HG03521 (cell line): ENCODE results near the gene CAMSAP1.

Experiments used
- ATAC-seq: cut with Tn5 transposase; IDR thresholded peaks from one replicate; pipeline ENCODE4 v1.9.1; 2021; ENCODE audit warnings: mild to moderate bottlenecking, moderate library complexity; ENCODE audit not compliant: unreplicated experiment

Gene CAMSAP1

DNA sequence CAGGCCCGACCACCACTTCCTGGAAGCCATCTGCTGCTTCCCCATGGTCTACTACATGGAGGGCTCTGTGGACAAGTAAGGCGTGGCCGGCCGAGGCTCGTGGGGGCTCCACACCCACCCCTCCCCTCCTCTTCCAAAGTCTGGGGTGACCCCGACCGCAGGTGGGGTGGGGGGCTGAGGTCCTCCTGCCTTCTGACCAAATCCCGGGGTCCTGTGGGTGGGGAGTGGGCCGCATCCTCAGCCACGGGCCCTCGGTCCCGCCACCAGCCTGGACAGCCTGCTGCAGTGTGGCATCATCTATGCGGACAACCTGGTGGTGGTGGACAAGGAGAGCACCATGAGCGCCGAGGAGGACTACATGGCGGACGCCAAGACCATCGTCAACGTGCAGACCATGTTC lies 128.9 kb downstream of the CAMSAP1 start:
- ATAC-seq, result no peak

DNA sequence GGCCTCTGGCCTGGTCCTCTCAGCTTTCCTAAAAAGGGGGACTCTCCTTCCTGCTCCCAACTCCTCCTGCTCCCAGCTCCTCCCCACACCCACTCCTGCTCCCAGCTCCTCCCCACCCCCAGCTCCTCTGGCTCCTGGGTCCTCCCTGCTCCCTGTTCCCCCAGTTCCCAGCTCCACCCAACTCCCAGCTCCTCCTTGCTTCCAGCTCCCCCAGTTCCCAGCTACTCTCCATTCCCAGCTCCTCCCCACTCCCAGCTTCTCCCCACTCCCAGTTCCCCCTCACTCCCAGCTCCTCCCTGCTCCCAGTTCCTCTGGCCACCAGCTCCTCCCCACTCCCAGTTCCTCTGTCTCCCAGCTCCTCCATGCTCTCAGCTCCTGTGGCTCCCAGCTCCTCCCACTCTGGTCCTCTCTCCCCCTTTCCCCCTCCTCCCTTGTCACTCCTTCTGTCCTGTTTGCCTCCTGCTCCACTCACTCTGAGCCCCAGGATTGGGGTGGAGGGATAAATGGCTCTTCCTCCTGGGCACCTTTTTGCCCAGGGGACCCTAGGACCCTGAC lies 129.6 kb downstream of the CAMSAP1 start:
- no peak for ATAC-seq

DNA sequence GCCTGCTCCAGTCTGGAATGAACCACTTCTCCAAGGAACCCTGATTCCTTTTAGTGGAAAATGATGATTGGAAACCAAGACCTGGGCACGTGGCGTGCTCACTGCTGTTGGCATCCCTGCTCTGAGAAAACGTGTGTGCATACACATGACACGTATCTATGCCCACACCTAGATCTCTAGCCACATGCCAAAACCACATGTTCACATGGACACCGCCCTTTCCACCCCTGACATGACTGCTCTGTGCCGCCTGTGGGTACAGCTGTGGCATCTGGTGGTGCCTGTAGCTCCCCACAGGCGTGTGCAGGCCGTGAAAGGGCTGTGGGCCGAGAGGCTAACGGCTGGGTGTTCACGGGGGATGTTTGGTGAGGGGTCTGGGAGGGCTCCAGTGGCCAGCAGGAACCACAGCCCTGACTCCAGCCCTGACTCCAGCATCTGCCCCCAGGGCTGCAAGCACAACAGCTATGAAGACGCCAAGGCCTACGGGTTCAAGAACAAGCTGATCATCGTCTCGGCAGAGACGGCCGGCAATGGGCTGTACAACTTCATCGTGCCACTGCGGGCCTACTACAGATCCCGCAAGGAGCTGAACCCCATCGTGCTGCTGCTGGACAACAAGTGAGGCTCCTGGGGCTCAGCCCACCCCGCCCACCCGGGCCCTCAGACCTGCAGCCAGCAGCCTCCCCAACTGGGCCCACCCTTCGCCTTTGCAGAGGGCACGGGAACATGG lies 130.3 kb downstream of the CAMSAP1 start:
- no peak for ATAC-seq

DNA sequence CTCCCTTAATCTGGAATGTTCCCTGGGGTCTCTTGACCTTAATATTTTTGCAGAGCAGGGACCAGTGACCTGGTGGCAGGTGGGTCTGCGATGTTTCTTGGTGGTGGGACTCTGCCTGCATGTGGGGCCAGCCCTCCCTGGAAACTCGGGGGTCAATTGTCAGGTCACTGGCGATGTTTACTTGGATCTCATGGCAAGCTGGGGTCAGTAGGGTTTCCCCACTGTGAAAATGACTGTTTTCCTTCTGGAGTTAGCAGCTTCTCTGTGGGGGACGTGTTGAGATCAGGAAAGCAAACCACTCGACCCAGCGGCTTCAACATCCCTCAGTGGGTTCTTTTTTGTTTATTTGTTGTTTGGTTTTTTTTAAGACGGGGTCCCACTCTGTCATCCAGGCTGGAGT lies 131.4 kb downstream of the CAMSAP1 start:
- no peak for ATAC-seq

DNA sequence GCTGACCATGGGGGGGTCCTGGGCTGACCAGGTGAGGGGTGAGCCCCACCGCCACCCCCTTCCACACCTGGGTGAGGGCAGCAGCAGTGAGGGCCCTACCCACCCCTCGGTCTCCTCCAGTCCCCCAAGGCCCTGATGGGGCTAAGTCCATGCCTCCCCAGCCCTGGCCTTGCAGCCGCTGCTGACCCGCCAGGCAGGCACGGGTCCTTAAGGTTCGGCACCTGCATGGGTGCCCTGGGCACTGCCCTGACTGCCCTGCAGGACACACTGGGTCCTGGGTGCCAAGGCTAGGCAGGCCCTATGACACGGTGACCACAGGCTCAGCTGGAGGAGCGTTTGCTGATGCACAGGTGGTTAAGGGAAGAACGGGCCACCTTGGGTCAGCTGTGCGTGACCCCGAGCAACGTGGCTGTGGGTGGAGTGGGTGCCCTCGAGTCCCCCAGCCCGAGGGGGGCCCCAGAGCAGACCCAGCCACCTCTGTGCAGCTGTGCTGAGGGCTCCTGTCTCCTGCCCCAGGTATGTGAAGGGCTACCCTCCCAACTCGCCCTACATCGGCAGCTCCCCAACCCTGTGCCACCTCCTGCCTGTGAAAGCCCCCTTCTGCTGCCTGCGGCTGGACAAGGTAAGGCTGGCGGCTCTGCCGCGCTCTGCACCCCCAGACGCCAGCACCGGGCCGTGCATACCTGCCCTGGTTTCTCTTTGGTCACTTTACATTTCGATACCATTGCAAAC lies 132.4 kb downstream of the CAMSAP1 start:
- ATAC-seq, result no peak

DNA sequence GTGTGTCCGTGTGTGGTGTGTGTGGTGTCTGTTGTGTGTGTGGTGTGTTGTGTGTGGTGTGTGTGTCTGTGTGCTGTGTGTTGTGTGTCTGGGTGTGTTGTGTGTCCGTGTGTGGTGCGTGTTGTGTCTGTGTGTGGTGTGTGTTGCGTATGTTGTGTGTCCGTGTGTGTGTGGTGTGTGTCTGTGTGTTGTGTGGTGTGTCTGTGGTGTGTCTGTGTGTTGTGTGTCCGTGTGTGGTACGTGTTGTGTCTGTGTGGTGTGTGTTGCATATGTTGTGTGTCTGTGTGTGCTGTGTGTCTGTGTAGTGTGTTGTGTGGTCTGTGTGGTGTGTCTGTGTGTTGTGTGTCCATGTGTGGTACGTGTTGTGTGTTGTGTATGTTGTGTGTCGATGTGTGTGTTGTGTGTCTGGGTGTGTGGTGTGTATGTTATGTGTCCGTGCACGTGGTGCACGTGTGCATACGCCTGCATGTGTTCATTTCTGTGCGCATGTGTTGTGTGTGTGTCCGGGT lies 133.1 kb downstream of the CAMSAP1 start:
- no peak for ATAC-seq

DNA sequence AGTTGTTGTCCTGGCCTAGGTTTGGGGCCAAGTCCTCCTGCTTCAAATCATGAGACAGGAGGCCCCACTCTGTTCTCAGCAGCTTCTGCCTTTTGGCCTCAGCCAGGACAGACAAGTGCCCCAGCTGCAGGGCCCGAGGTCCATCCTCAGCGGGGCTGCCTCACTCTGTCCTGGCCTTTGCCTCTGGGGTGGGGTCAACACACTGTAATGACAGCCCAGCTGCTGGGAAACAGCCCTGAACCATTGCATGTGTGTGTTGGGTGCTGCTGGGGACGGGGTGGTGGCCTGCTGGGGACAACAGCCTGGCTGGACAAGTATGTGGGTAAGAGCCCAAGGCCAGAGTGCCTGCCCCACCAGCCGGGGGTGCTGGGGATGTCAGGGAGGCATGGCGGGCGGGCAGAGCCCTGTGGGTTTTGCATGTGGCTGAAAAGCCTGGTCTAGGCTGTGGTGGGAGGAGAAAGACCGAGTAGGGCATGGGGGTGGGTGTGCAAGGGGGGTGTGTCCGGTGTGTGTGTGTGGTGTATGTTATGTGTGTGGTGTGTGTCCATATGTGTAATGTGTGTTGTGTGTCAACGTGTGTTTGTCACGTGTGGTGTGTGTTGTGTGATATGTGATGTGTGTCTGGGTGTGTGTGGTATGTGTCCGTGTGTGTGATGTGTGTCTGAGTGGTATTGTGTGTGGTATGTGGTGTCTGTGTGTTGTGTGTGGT lies 133.7 kb downstream of the CAMSAP1 start:
- no peak for ATAC-seq

DNA sequence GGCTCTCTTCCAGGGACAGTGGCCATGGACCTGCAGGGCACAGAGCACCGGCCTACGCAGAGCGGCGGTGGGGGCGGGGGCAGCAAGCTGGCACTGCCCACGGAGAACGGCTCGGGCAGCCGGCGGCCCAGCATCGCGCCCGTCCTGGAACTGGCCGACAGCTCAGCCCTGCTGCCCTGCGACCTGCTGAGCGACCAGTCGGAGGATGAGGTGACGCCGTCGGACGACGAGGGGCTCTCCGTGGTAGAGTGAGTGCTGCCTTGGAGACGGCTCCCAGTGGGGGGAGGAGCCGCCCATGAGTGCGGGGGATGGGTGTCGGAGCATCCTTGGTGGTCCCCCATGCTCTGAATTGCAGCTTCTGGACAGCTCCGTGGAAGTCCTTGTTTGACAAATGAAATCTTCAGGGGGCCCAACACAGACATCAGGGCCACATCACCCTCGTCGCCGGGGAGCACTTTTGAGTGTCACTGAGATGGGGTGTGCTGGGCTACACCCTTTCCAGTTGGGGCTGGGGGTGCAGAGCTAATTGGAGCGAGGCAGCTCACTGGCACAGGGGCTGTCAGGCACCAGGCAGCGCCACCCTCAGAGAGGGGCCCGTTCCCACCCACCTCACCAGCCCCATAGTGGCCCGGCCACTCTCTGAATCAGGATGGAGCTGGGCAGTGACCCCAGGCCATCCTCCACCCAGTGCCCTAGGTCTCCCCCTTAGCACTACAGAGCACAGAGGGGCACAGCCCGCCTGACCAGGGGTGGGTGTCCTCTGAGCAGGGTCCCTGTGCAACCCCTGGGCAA lies 134.4 kb downstream of the CAMSAP1 start:
- no peak for ATAC-seq

DNA sequence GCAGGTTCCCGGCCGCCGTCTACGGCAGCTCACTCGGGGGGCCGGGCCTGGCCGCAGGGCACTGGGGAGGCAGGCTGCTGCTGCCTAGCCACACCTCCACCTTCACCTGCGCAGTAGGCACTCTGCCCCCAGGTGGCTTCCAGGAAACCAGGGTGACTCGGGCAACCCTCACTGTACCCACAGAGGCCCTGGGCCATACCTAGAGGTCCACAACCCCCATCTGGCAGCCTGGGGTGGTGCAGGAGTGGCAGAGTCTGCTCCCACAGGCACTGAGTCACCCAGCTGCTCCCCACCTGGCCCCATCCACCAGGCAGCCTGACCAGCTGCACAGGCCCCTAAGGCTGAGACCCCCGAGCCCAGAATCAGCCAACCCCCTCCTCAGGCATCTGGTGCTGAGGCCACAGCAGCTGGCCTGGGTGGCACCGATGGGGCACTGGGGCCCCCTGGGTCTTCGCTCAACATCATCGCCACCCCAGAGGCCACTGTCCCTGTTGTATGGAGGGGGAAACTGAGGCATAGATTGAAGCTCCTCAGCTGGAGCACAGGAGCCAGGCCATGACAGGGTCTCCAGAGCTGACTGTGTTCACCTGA lies 135.2 kb downstream of the CAMSAP1 start:
- ATAC-seq, result no peak

DNA sequence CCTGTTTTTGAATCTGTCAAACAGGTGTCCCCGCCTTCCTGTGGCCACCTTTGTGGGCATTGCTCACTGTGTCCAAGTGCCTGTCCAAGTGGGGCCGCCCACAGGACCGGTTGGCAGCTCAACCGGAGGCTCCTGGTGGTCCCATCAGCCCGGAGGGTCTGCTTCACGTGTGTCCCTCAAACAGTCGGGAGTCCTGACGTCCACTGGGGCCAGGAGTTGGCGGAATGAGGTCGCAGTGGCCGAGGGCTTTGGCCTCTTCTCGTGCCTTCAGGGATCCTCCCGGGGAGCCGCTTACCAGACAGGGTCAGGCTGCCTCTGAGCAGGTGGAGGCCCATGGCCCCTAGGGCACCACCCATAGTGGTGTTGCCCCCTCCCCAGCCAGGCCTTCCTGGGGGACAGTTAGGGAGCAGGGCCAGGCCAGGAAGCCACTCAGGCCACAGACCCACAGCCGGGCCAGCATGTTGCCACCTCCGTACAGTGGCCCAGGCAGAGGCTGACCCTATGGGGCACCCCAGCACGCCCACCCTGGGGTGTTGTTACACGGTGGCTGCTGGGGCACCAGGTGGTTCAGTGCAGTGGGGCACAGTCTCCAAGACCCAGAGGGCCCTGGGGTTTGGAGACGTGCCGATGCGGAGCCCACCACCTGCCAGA lies 135.8 kb downstream of the CAMSAP1 start:
- ATAC-seq, result no peak

DNA sequence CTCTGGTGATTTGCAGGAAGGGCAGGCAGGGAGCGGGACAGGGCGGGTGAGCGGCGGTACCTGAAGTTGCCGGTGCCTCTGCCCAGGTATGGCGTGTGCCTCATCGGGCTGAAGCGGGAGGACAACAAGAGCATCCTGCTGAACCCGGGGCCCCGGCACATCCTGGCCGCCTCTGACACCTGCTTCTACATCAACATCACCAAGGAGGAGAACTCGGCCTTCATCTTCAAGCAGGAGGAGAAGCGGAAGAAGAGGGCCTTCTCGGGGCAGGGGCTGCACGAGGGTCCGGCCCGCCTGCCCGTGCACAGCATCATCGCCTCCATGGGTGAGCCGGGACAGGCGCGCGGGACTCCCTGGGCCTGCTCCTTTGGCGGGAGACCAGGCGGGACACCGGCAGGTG lies 136.6 kb downstream of the CAMSAP1 start:
- no peak for ATAC-seq

DNA sequence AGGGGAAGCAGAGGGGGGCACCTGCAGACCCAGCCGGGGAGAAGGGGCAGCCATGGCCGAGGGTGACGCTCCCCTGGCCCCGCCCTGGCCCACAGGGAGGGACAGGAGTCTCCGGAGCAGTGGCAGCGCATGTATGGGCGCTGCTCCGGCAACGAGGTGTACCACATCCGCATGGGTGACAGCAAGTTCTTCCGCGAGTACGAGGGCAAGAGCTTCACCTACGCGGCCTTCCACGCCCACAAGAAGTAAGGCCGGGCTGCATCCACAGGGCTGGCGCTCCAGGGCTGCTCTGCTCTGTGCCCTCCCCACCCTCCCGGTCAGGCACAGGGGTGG lies 137.2 kb downstream of the CAMSAP1 start:
- no peak for ATAC-seq

DNA sequence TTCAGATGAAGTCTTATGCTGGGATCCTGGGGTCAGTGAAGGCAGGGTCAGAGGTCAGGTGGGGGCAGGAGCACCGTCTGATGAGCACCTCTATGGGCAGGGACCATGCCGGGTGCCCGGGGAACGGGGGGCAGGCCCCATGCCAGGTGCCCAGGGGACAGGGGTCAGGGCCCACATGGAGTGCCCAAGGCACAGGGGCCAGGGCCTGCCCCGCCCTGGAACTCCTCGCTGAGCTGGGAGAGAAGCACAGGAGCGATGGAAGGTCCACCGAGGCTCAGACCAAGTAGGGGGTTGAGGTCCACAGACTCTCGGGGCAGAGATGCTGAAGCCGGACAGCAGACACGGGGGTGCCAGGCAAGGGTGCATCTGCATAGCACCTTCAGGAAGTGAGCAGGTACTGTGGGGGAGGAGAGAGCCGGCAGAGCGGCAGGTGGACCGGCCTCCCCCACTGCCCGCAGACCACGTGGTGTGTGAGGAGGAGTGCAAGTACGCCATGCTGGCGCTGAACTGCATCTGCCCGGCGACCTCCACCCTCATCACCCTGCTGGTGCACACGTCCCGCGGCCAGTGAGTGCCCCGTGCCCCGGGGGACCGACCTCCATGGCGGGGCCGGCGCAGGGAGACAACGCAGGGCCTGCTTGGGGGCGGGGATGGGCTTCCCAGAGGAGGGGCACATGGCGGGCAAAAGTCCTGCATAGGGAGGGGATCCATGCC lies 137.7 kb downstream of the CAMSAP1 start:
- ATAC-seq, result no peak

DNA sequence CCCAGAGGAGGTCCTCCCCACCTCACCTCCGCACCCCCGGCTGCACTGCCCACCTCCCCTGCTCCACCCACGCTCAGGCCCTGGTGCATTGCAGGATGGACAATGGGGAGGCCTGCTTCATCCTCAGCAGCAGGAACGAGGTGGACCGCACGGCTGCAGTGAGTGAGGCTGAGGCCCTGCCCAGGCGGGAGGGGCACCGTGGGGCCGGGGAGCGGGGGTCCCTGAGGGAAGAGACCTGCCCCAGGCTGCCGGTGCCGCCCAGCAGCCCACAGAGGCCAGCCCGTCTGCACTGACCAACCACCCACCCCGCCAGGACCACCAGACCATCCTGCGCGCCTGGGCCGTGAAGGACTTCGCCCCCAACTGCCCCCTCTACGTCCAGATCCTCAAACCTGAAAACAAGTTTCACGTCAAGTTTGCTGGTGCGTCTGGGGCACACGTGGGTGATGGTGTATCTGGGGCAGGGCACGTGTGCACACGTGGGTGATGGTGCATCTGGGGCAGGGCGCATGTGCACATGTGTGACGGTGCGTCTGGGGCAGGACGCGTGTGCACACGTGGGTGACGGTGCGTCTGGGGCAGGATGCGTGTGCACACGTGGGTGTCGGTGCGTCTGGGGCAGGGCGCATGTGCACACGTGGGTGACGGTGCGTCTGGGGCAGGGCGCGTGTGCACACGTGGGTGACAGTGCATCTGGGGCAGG lies 138.7 kb downstream of the CAMSAP1 start:
- ATAC-seq, result no peak

DNA sequence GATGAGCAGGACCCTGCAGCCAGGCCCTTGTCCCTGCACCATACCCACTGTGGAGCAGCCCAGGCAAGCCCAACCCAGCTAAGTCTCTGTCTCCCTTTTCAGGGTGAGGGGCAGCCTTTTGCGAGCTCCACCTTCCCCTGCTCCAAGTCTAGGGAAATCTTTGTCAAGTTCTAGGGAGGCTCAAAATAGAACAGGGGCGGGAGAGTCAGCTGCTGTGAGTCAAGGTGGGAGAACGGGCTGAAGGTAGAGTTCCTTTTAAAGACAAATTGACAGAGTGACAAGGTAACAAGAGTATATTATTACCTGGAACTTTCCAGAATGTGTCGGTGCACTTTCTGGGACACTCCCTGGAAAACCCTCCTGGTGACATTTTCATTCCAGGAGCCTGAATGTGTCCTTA lies 140.6 kb downstream of the CAMSAP1 start:
- ATAC-seq, result no peak

DNA sequence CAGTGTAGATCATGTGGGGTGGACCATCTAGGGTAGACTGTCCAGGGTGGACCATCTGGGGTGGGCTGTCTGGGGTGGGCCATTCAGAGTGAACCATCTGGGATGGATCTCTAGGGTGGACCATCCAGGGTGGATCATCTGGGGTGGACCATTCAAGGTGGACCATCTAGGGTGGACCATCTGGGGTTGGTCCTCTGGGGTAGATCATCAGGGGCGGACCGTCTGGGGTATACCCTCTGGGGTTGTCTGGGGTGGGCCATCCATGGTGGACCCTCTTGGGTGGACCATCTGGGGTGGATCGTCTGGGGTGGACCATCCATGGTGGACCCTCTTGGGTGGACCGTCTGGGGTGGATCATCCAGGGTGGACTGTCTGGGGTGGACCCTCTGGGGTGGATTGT lies 141.1 kb downstream of the CAMSAP1 start:
- no peak for ATAC-seq

DNA sequence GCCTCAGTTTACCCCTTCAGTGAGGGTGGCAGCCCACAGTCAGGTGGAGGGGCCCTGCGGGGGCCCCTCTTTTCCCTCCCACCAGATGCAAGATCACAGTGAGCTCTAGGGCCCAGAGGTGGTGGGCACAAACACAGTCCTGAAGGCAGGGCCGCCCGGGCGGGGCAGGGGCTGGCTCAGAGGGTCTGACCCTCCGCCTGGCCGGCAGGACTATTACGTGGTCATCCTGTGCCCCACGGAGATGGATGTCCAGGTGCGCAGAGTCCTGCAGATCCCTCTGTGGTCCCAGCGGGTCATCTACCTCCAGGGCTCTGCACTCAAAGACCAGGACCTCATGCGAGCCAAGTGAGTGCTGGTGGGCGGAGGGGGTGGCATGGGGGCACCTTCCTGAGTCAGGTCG lies 141.9 kb downstream of the CAMSAP1 start:
- ATAC-seq, result no peak

DNA sequence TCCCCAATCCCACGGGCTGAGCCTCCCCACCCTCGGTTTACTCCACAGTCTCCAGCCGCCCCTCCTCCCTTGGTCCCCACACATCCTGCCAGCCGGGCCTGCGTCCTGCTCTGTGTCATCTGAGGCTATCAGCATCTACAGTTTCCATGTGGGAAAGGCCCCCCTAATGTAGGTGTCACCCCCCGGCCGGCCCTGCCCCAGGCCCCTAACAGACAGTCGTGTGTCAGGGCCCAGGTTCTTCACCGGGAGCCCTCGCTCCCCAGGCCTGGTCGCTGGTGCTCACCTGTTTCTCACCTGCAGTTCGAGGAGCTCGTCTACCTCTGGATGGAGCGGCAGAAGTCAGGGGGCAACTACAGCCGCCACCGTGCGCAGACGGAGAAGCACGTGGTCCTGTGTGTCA lies 142.6 kb downstream of the CAMSAP1 start:
- ATAC-seq, result no peak
